GM12873 (cell line): ENCODE data around the gene PLEKHA1.

ENCODE experiments used
- TF ChIP-seq, protein P1 (sequence below): IDR thresholded peaks from 2 replicates; pipeline ENCODE4 v1.5.1; 2012; ENCODE audit warnings: low read depth, mild to moderate bottlenecking, moderate library complexity, low read length, control low read depth; ENCODE audit not compliant: insufficient read depth; ENCODE audit errors: missing control alignments

The PLEKHA1 gene

DNA sequence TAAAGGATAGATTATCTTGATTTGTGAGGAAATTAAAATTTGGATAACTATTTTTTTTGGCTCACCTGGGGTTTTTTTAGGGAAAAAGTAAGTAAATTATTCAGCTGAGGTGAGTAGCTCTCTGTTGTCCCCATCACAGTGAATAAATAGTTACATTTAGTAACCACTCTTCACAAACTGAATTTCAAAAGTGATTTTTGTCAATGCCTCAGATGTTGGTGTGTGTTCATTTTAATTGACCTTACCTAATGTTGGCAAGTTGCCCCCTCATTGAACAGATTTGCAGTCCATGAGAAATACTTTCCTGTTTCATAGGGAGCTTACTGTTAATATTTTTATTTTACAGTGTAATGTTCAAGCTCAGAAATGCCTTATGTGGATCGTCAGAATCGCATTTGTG, 18.3 kb downstream of the PLEKHA1 start:
- TF ChIP-seq, protein P1, sequence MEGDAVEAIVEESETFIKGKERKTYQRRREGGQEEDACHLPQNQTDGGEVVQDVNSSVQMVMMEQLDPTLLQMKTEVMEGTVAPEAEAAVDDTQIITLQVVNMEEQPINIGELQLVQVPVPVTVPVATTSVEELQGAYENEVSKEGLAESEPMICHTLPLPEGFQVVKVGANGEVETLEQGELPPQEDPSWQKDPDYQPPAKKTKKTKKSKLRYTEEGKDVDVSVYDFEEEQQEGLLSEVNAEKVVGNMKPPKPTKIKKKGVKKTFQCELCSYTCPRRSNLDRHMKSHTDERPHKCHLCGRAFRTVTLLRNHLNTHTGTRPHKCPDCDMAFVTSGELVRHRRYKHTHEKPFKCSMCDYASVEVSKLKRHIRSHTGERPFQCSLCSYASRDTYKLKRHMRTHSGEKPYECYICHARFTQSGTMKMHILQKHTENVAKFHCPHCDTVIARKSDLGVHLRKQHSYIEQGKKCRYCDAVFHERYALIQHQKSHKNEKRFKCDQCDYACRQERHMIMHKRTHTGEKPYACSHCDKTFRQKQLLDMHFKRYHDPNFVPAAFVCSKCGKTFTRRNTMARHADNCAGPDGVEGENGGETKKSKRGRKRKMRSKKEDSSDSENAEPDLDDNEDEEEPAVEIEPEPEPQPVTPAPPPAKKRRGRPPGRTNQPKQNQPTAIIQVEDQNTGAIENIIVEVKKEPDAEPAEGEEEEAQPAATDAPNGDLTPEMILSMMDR = no peak

- TF ChIP-seq, protein P1 = no peak
Observed at GRCh38 chr10:122393288-122393687, 18.8 kb downstream of the PLEKHA1 start.

DNA sequence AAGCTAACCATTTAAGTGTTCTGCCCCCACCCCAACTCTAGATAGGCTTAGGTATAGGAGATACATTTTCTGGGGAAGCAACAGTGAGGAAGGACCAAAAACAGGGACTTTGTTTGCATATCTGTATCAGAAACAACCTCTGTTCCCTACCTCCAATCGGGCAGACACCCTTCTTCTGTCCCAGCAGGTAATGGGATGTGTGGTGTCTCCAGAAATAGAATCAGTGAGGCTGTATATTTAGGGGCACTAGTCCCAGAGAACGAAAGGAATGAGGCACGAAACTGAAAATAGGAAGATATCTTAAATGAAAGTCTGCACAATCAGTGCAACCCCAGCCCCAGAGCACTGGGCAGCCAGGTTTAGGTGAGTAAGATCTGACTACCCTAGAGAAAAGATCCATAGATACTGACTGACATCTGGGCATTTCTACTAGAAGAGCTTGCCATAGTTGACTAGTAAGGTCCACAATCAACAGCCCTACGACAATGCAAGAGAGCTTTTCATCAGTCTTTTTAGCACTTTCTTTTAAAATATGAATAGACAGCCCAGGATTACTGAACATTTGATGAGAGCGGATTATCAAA, 28.1 kb downstream of the PLEKHA1 start:
- TF ChIP-seq, protein P1 = no peak

GRCh38 chr10:122404576-122404975, 30.1 kb downstream of the PLEKHA1 start:
- TF ChIP-seq, protein P1 = no peak

- TF ChIP-seq, protein P1 = no peak
Observed at GRCh38 chr10:122407375-122408125, 33.0 kb downstream of the PLEKHA1 start.

DNA sequence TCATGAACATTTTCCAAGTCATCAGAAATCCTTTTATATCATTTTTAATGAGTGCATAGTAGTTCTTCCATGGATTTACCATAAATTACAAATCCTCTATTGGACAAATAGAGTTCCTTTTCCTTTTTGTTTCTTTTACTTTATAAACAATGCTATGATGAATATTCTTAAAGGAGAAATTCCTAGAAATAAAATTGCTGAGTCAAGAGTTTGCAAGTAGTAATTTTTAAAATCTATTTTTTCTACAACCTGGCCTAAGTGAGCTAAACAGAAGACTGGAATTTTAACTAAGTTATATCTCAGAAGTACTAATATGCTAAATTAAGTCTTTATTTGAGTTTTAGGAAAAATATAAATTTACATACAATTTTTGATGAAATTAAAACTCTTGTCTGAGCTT, 38.8 kb downstream of the PLEKHA1 start:
- TF ChIP-seq, protein P1 = no peak

- TF ChIP-seq, protein P1 = no peak
Observed at GRCh38 chr10:122417667-122418066, 43.2 kb downstream of the PLEKHA1 start.
